Activated CD8-positive, alpha-beta memory T cell treated with anti-CD3 and anti-CD28 coated beads, Interleukin-2, amount 50 U/mL, for 24 hours (primary cell): ENCODE measurements around the gene UAP1L1.
"Not testable (repeated sequence)": the region's sequence is repeated elsewhere in the genome, so short reads cannot be mapped to it uniquely, and the experiment has no call there.

Experiments used
- DNase-seq: peaks from one replicate; pipeline ENCODE4 v3.0.0-alpha.2; 2020; ENCODE audit errors: extremely low read depth

Gene UAP1L1, protein sequence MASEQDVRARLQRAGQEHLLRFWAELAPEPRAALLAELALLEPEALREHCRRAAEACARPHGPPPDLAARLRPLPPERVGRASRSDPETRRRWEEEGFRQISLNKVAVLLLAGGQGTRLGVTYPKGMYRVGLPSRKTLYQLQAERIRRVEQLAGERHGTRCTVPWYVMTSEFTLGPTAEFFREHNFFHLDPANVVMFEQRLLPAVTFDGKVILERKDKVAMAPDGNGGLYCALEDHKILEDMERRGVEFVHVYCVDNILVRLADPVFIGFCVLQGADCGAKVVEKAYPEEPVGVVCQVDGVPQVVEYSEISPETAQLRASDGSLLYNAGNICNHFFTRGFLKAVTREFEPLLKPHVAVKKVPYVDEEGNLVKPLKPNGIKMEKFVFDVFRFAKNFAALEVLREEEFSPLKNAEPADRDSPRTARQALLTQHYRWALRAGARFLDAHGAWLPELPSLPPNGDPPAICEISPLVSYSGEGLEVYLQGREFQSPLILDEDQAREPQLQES

DNA sequence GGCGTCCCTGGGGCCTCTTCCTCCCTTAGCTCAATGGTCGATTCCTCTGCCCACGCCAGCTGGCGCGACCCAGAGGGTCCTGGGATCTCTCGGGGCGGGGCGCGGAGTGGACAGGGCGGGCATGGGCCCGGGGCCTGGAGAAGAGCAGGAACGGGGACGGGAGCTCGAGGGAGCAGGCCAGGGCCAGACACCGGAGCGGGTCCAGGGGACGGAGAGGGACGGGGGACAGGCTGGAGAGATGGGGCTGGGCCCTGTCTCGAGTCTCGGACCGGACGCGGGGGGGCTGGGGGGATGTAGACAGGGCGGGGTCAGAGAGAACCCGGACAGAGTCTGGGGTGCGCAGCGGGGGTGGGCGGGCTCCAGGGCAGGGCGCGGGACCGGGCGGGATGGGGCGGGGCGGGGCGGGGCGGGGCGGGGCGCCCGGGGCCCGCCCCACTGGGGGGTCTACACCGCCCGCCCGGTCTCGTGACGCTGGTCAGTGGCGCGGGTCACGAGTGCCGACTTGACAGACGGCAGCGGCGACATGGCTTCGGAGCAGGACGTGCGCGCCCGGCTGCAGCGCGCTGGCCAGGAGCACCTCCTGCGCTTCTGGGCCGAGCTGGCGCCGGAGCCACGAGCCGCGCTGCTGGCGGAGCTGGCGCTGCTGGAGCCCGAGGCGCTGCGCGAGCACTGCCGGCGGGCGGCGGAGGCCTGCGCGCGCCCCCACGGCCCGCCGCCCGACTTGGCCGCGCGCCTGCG lies at the start of gene UAP1L1:
TSS of gene UAP1L1 (plus strand) at position 508 of the 738 bp plus-strand sequence. CDS start at position 524, 16 bp downstream.
- DNase-seq = no peak

DNA sequence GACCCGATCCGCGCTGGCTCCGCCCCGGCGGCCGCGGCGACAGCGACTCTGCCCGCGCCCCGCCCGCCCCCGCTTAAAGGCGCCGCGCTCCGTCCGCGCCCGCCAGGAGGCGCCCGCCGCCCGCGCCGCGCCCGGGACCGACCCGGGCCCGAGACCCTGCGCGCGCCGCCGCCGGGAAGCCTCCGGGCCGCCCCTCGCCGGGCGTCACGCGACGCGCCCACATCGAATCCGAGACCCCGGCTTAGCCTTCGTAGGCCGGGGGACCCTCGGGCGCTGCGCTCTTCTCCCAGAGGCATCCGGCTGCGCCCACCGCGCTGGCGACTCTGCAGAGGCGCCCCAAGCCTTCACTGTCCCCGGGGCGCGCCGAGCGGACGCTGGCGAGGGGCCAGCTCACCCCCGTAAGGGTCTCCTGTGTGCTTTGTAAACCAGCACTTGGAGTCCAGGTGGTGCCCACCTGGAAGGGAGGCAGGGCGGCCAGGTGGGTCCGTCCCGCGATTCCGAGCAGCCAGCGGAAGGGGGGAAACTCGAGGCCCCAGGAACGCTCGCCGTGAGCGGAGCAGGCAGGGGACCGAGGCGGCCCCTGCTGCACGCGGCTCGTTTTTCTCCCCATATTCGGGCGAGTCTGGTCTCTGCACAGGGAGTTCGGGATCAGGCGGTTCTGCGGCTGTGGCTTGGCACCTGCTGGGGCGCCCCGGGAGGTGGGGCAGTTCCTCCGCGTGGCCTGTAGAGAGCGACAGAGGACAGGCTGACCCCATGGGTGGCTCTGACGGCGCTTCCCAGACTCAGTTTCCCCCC lies 48.9 kb upstream of the UAP1L1 start:
- DNase-seq = no peak

DNA sequence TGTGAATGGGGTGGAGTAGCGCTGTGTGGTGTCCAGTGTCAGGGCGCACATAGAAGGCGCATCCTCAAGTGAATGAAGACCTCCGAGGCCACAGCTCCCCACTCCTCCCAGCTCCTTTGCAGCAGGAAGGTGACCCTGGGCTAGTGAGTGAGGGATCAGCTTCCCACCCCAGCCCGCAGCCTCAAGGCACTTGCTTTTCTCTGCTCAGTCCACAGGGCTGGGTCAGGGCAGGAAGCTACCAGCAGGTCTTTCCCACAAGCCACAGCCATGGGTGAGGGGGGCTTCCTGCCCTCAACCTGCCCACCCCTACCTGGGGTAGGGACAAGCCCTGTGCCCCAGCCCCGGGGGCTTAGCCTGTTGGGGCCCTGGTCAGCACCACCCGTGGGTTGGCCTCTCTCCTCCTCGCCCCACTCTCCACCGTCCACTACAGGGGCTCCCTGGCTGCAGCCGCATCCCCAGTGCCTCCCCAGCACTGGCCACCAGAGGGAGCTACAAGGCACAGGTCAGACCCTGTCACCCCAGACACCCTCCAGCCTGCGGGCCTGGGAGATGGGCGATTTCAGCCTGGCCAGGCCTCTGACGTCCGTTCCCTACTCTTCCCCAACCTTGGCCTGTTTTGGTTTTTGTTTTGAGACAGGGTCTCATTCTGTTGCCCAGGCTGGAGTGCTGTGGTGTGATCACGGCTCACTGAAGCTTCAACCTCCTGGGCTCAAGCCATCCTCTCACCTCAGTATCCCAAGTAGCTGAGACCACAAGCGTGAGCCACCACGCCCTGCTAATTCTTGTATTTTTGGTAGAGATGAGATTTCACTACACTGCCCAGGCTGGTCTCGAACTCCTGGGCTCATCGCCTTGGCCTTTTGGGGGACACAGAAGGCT lies 48.0 kb upstream of the UAP1L1 start:
- no peak for DNase-seq

DNA sequence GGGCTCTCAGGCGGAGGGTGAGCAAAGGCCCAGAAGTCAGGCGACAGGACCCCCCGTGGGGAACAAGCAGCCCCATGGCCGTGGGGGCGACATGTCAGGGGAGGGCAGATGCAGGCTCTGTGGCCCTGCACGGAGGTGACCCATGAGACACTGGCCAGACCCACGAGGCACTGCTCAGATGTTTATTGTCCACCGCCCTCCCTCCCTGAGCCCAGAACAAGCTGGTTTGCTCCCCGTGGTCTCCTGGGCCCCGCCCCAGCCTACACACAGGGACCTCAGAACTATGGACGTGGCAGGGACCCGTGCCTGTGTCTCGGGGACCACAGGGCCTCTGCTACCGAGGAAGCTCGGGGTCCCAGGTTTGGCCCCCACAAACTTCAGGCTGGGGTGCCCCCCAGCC lies 47.3 kb upstream of the UAP1L1 start:
- DNase-seq = no peak

DNA sequence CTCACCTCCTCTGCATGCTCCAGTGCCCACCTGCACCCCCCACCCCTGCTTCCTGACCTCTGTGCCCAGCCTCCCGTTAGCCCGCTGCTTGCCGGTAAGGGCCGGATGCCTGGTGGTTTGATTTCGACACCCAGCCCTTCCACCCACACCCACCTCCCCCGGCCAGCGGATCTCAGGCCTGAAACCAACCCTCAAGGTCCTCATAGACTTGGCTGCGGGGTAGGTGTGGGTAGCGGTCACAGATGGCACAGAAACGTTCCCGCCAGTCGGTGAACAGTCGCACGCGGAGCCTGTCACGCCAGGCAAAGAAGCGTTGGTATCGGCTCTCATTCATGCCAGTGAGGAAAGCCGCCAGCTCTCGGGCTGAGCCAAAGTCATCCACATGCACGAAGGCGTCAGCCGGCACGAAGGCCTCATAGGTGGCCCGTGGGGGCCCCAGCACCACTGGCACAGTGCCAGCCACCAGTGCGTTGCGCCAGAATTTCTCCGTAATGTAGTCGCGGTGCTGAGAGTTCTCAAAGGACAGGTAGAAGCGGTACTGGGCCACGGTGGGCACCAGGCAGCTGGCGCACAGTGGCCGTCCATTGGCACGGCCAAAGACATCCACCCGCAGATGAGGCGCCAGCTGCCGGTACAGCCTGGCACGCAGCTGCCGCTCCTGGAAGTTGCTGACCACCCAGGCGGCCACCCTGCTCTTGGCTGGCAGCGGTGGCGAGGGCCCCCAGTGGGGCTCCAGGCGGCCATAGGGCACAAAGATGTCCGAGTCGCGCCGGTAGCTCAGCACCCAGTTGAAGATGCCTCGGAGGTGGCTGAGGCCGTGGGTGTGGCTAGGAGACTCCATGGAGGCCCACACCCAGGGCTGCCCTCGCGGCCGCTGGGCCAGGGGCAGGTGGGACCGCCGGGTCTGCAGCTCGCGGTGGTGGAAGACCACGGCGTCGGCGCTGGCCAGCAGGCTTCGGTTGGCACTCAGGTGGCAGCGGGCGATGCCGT lies 46.5 kb upstream of the UAP1L1 start:
- DNase-seq = no peak

DNA sequence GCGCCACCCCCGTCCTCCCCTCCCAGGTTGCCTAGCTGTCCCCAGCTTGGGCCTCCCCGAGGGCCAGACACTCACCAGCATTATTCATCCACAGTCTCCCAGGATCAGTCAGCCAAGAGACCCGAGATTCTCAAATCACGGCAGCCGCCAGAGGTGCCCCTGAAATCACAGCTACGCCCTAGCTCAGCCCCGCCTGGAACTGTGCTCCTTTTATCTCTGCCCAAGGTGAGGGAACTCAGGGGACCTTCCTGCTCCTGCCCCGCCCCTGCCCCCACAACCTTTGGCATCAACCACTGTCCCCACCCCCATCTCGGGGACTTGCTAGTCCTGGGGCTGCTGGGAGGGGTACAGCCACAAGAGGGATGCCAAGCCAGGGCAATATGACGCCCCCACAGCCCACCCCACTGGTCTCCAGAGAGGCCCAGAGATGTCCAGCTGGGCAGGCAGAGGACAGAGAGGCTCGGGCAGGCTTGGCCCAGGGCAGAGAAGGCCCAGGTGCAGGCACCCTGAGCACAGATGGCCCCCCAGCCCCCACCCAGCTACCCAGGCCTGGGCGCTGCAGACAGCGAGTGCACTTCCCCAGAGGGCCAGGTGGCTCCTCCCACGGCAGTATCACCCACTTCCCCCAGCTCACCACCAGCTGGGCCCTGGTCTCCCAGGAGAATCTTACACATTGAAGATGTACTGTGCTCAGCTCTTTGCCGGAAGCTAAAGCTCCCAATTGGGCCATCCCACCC lies 45.2 kb upstream of the UAP1L1 start, which contains the start of gene FUT7:
TSS of gene FUT7 (minus strand) at position 185 of the 737 bp plus-strand sequence. CDS start at position 88, 97 bp downstream.
- DNase-seq = no peak

DNA sequence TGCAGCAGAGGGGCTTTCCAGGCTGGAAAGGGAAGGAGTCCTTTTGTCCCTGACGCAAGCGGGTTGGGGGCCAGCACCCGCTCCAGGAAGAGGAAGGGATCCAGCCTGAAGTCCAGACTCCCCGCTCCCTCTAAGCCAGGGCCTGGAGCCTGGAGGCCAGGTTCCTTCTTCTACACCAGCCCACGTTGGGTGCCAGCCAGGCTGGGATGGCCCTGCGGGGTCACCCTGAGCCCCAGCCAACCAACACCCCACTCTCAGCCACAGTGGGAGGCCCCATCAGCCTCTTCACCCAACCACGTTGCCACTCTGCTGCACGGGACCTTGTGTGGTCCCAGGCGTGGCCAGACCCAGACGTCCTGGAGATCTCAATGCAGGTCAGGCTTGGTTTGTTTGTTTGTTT lies 44.5 kb upstream of the UAP1L1 start:
- no peak for DNase-seq

DNA sequence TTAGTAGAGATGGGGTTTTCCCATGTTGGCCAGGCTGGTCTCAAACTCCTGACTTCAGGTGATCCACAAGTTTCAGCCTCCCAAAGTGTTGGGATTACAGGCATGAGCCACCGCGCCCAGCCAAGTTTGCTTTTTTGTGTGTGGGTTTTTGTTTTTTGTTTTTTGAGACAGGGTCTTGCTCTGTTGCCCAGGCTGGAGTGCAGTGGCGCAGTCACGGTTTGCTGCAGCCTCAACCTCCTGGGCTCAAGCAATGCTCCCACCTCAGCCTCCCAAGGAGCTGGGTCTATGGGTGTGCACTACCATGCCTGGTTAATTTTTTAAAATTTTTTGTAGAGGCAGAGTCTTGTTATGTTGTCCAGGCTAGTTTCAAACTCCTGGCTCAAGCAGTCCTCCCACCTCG lies 43.8 kb upstream of the UAP1L1 start:
- not testable (repeated sequence) for DNase-seq

DNA sequence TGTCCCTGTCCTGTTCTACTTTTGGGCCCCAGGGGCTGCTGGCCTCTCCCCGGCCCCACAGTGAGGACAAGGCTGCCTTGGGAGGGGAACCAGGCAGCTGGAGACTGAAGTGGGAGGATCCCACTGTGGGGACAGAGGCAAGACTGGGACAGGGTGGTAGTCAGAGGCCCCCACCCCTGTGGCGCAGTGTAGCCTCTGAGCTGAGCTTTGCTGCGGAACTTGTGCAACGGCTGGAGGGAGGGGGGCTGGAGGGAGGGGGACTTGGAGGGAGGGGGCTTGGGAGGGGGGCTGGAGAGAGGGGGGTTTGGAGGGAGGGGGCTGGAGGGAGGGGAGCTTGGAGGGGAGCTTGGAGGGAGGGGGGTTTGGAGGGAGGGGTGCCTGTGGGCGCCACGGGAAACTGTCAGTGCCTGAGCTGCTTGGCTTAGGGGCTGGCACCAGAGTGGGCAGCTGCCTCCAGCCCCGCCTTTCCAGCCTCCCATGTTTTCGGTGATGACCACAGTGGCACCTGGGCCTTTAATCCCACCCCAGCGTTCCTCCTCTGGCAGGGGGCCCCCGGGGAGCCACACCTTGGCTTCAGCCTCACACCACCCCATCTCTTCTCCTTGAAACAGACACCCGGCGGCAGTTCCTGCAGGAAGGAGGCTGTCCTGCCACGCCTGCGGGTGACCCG lies 43.1 kb upstream of the UAP1L1 start:
- no peak for DNase-seq

DNA sequence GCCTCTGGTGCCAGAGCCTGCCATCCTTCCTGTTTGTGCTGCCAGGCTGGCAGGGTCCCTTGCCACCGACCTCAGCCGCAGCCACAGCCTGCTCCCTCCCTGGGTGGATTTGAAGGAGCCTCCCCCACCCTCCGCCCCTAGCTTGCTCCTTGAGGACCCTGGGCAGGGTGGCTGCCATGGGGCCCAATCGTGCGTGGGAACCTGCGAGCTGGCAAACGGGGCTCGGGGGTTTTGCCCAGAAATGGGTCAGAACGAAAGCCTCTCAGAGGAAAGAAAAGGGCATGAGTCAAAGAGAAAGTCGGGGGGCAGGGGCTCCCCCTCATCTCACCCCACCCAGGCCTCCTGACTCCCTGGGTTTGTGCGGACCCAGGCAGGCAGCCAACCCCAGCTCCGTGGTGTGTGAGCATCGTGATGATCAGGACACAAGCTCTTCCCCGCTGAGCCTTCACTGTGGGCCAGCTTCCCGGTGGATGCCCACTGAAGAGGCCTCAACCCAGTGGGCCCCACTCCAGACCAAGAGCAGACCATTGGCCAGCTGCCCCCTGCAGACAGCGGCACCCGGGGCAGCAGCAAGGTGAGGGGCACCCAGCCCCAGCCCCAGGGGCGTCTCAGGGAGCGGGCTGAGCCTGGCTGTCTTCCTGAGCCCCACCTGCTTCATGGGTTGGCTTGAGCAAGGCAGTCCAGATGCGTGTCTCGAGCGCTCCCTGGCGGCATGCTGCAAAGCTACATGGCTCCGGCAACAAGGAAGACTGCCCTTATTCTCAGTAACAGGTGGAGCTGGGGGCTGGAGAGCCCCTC lies 42.4 kb upstream of the UAP1L1 start:
- peak; percentile 70 for DNase-seq

DNA sequence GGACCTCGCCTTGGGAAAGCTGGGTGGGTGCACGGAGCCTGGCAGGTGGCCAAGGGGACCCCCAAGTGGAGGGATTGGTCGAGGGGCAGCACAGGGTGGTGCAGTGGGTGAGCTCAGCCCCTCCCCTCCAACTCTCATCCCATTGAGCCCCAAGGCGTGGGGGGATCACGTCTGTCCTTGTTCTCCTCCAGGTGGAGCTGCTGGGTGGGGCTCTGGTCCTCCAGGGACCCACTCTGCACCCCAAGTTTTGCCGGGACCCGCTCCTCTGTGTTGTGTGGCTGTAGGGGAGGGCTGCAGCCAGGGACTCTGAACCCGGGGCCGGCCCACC lies 41.8 kb upstream of the UAP1L1 start:
- DNase-seq = no peak

DNA sequence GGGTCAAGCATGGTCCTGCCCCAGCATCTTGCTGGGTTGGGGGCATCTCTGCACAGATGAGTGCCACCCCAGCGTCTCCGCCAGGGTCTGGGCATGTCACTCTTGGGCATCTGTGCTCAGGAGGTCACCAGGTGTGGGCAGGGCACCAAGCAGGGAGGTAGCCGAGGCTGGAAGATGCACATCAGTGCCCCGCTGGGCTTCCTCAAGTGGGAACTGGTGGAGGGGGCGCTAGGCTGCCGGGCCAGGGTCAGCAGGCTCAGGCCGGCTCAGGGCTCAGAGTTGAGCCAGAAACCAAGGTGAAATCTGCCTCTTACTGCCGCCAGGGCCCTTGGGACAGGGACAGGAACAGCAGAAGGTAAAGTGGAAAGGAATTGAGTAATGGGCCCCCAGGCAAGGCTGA lies 41.4 kb upstream of the UAP1L1 start:
- no peak for DNase-seq

DNA sequence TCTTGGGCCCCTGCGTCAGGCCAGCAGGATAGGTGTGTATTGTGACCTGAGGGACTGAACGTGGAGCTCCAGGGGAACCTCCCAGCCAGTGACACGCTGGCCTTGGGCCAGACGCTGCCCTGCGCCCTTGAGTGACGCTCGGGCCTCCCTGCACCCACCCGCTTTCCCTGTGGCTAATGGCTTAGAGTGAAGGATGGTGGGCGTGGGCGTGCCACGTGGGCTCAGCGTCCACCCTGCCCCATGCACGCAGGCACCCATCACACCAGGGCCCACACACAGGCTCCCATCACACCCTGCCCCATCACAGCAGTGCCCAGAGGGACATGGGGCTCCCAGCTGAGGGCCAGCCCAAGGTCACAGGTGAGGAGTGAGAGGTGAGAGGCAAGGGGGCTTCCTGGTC lies 40.3 kb upstream of the UAP1L1 start:
- no peak for DNase-seq

DNA sequence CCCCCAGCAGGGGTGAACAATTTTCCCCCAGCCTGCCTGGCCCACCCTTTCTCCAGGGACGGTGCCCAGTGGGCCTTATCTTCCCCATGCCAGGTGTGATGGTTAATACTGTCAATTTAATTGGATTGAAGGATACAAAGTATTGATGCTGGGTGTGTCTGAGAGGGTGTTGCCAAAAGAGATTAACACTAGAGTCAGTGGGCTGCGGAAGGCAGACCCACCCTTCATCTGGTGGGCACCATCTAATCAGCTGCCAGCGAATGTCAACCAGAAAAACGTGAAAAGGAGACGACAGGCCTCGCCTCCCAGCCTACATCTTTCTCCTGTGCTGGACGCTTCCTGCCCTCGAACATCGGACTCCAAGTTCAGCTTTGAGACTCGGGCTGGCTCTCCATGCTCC lies 39.8 kb upstream of the UAP1L1 start:
- no peak for DNase-seq

DNA sequence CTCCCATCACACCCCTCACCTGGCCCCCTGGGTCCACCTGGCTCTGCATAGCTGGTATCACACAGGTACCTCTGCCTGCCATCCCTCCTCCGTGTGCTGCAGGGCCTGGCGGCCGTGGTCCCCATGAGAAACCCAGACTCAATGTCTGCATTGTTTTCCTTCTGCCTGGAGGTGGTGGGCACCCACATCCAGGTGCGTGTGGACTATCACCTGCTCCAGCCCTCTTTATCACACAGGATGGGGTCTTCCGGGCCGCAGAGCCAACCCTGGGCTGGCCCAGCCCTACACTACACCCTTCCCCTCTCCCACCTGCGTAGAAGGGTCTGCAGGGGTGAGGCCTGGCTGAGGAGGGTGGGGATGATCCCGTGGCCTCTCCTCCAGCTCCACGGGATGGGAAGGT lies 38.4 kb upstream of the UAP1L1 start:
- DNase-seq = no peak

DNA sequence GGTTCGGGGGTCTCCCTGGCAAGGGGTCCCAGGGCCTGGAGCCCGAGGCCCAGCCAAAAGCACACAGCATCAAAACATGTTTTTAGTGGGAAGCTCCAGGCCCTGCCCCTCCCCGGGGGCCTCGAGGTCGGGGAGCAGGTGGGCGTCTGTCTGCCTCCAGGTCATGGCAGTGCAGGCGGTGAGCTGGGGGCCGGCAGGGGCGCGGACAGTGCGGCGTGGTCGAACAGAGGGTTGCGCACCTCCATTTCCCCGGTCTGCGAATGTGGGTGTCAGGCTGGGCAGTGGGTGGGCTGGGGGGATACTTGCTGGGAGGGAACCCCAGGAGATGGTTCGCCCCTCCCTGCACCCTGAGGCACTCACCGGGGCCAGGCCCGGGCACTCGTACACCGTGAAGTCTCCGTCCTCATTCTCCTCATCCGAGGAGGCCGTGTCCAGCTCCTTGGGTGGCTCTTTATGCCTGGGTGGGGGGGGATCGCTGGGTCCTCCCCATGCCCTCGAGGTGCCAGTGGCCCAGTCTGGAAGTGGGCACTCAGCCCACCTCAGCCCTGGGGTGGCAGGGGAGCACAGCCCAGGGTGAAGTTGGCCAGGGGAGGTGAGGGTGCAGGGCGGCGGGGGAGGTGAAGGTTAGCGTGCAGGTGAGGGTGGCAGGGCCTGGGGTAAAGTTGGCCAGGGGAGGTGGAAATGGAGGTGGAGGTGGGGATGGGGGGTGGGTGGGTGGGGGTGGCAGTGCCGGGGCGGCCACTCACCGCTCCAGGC lies 37.5 kb upstream of the UAP1L1 start:
- DNase-seq = no peak

DNA sequence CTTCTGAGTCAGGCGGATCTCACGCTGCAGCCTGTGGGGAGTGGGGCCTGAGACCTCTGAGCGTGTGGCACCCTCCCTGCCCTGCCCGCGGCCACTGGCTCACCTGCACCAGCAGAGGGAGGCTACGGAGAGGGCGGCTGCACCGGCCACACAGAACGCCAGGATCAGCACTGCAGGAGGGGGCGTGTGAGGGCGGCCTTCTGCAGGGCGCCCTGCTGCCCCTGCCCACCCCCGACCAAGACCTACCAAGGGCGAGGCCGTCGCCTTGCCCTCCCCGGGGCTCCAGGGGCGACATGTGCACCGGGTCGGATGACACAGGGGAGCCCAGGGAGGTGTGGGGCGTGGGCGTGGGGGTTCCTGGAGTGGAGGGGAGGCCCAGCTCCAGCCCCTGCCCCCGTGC lies 36.7 kb upstream of the UAP1L1 start:
- no peak for DNase-seq
